Kidney epithelial cell (primary cell): ENCODE data around the gene IDH1. TPM values are rescaled to one million over a fixed set of nuclear protein-coding genes. Genes with fewer than 3 reads are reported as not detected.

Experiments
- DNase-seq: peaks from one replicate; pipeline ENCODE4 v3.0.0-alpha.2; 2010; ENCODE audit warnings: low read depth
- H3K27me3 ChIP-seq: 2 replicates; pipeline ENCODE4 v1.6.0; 2011; ENCODE audit warnings: low read length; ENCODE audit not compliant: control insufficient read depth, insufficient read depth
- H3K36me3 ChIP-seq: 2 replicates; pipeline ENCODE4 v1.5.1; 2011; ENCODE audit warnings: low read length; ENCODE audit not compliant: control insufficient read depth, insufficient read depth
- H3K4me3 ChIP-seq: 2 replicates; pipeline ENCODE4 v1.5.1; 2011; ENCODE audit warnings: low read depth, mild to moderate bottlenecking, control low read depth, low read length
- total RNA-seq: library from RNA; depleted of rRNA; stranded (reverse); fragments of >200 nt; gene quantifications from 2 replicates; pipeline ENCODE4 v1.2.3, GENCODE V29; 2015
- TF ChIP-seq, protein P1 (sequence below): IDR thresholded peaks from 2 replicates; pipeline ENCODE4 v1.5.1; 2011; ENCODE audit warnings: mild to moderate bottlenecking, moderate library complexity, low read length, control low read depth, inconsistent platforms; ENCODE audit not compliant: insufficient read depth, poor library complexity, severe bottlenecking

Gene IDH1
- total RNA-seq, 1 donor from 2014 or later, result 108 TPM

DNA sequence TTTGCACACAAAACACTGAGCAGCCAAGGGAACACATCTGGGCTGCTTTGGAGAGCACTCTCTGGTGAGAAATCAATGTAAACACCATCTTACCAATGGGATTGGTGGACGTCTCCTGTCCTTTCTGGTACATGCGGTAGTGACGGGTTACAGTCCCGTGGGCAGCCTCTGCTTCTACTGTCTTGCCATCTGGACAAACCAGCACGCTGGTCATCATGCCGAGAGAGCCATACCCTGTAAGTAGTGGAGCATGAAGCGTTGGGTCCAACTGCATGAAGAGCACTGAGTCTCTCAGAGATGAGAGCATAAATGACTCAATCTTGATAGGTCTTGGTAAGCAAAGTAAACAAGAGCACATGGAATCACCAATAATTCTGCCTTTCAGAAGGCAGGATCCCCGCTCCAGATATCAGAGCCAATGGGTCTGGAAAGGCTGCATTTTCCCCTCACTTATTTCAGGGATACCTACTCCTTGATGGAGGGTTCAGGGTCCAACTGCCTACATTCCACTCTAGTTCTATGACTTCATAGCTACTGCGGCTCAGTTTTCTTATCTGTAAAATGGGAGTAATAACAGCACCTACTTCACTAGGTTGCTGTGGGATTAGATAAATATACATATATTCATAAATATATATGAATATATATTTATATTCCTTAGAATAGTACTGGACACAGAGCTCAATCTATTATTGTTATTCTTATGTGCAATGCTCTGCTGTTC, 14.9 kb downstream of the IDH1 start:
- no peaks in the 10 kb centered on the region for H3K27me3 ChIP-seq
- TF ChIP-seq, protein P1, sequence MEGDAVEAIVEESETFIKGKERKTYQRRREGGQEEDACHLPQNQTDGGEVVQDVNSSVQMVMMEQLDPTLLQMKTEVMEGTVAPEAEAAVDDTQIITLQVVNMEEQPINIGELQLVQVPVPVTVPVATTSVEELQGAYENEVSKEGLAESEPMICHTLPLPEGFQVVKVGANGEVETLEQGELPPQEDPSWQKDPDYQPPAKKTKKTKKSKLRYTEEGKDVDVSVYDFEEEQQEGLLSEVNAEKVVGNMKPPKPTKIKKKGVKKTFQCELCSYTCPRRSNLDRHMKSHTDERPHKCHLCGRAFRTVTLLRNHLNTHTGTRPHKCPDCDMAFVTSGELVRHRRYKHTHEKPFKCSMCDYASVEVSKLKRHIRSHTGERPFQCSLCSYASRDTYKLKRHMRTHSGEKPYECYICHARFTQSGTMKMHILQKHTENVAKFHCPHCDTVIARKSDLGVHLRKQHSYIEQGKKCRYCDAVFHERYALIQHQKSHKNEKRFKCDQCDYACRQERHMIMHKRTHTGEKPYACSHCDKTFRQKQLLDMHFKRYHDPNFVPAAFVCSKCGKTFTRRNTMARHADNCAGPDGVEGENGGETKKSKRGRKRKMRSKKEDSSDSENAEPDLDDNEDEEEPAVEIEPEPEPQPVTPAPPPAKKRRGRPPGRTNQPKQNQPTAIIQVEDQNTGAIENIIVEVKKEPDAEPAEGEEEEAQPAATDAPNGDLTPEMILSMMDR, result no peak
- peaks cover 2% of the 10 kb centered on the region for H3K36me3 ChIP-seq
- DNase-seq, result no peak
- H3K4me3 ChIP-seq, result no peak overlapping the region

DNA sequence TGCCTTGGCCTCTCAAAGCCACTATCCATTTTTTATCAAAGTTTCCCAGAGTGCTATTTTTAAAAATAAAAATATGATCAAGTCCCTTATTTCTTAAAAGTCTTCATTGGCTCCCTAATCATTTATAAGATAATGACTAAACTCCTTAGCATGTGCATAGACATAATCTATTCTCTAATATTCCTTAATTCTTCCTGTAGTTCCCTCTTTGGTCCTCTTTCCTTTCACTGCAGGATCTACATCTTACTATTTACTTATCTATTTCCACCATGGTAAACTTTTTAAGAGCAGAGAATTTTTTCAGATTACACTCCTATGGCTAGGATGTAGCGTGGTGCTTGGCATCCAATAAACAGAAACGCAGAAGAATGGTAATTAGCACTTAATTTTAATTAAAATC, 19.0 kb downstream of the IDH1 start:
- DNase-seq, result no peak
- peaks cover 2% of the 10 kb centered on the region for H3K36me3 ChIP-seq
- no peak overlapping the region for H3K4me3 ChIP-seq
- TF ChIP-seq, protein P1, result no peak
- H3K27me3 ChIP-seq, result no peaks in the 10 kb centered on the region

DNA sequence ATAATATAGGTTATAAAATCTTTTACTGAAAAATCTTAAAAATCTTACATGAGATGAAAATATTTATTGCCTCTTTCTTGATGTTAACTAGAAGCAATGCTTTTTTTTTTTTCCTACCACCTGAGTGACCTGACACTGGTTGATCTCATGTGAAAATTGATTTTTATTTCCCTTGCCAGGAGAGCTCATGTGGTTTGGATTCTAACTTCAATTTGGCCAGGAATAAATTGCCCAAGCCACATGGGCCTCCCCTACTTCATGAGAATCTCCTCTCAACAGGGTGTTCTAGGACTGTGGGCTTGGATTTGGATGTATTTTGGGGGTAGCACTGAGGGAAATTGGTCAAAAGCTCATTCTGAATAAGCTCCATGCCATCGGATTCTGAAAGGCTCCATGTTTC, 20.1 kb downstream of the IDH1 start:
- no peak for DNase-seq
- Histone ChIP-seq H3K27me3 (no peaks in the 10 kb centered on the region), H3K36me3 (no peaks in the 10 kb centered on the region), H3K4me3 (no peak overlapping the region)
- TF ChIP-seq, protein P1, result no peak

DNA sequence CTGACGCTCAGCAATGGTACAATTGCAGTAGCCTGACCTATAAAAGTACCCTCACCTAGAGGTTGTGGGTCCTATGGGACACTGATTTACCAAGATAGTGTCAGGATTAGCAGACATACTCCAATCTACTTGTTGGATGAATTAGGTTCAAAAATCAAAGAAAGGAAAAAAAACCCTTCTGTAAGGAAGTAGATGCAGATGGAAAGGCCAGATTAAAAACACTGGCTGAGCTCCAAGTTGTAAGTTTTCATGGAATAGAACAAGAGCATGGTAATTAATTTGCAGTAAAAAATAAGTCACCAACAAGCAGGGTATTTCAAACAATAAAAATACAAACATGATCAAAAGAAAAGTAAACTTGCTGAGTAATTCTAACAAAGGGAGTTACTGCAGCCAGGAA, 26.4 kb downstream of the IDH1 start:
- no peak for DNase-seq
- no peaks in the 10 kb centered on the region for H3K36me3 ChIP-seq
- H3K27me3 ChIP-seq, result no peaks in the 10 kb centered on the region
- TF ChIP-seq, protein P1, result no peak
- H3K4me3 ChIP-seq, result no peak overlapping the region

DNA sequence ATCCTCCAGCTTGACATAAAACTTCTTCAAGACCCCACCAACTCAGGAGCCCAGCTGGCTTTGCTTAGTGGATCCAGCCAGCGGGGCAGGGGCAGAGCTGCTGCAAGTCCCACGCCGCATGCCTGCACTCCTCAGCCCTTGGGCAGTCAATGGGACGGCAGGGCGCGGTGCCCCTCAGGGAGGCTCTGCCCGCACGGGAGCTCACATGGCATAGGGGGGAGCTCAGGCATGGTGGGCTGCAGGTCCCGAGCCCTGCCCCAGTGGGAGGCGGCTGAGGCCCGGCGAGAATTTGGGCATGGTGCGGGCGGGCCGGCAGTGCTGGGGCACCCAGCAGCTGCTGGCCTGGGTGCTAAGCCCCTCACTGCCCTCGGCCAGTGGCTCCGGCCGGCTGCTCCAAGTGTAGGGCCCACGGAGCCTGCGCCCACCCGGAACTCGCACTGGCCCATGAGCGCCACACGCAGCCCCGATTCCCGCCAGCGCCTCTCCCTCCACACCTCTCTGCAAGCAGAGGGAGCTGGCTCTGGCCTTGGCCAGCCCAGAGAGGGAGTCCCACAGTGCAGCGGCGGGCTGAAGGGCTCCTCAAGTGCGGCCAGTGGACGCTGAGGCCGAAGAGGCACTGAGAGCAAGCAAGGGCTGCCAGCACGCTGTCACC, 27.2 kb downstream of the IDH1 start:
- Histone ChIP-seq H3K36me3 (no peaks in the 10 kb centered on the region), H3K4me3 (no peak overlapping the region), H3K27me3 (no peaks in the 10 kb centered on the region)
- DNase-seq, result no peak
- TF ChIP-seq, protein P1, result no peak
